Liver (tissue), 9 donors: ENCODE results near the gene TUT7. TPM values are rescaled to one million over a fixed set of nuclear protein-coding genes. Genes with fewer than 3 reads are reported as not detected.

Experiments
- DNase-seq: peaks from one replicate; pipeline ENCODE4 v3.0.0-alpha.2; 2017; ENCODE audit warnings: low spot score
- H3K27ac ChIP-seq, 2 donors: one replicate each; pipeline ENCODE4 v1.7.0; 2013; ENCODE audit warnings: inconsistent platforms in 2 of 2, low read length in 2 of 2, control low read depth in 1 of 2, low read depth in 1 of 2, mild to moderate bottlenecking in 1 of 2
- H3K27me3 ChIP-seq, 4 donors: one replicate each; pipeline versions ENCODE4 v1.6.1 to v1.7.0; 2013; ENCODE audit warnings: low read length in 3 of 4, inconsistent platforms in 1 of 4, mild to moderate bottlenecking in 1 of 4, moderate library complexity in 1 of 4; ENCODE audit not compliant: control insufficient read depth in 4 of 4, insufficient read depth in 4 of 4
- H3K36me3 ChIP-seq, 4 donors: one replicate each; pipeline versions ENCODE4 v1.6.1 to v1.7.0; 2013; ENCODE audit warnings: low read length in 3 of 4, mild to moderate bottlenecking in 3 of 4, low read depth in 1 of 4, moderate library complexity in 1 of 4; ENCODE audit not compliant: control insufficient read depth in 4 of 4, insufficient read depth in 3 of 4
- H3K4me1 ChIP-seq, 4 donors: one replicate each; pipeline versions ENCODE4 v1.6.1 to v1.7.0; 2013; ENCODE audit warnings: low read length in 3 of 4, mild to moderate bottlenecking in 3 of 4, moderate library complexity in 1 of 4; ENCODE audit not compliant: control insufficient read depth in 4 of 4, insufficient read depth in 4 of 4
- H3K4me3 ChIP-seq, 3 donors: one replicate each; pipeline versions ENCODE4 v1.6.1 to v1.7.0; 2013; ENCODE audit warnings: low read length in 3 of 3, control low read depth in 1 of 3, low read depth in 1 of 3, mild to moderate bottlenecking in 1 of 3
- H3K9ac ChIP-seq, 2 donors: one replicate each; pipeline ENCODE4 v1.7.0; 2013; ENCODE audit warnings: low read length in 2 of 2, mild to moderate bottlenecking in 2 of 2, moderate library complexity in 2 of 2, control low read depth in 1 of 2, low read depth in 1 of 2
- H3K9me3 ChIP-seq, 4 donors: one replicate each; pipeline versions ENCODE4 v1.6.1 to v1.7.0; 2013; ENCODE audit warnings: low read length in 3 of 4; ENCODE audit not compliant: control insufficient read depth in 4 of 4
- ATF3 ChIP-seq: IDR thresholded peaks from 2 replicates; pipeline ENCODE4 v1.6.1; 2016; ENCODE audit warnings: antibody characterized with exemption
- EGR1 ChIP-seq, 2 donors: IDR thresholded peaks; 2 replicates each; pipeline ENCODE4 v1.6.1; 2016 to 2018; ENCODE audit warnings: antibody characterized with exemption in 2 of 2, low read depth in 2 of 2
- FOXA2 ChIP-seq: IDR thresholded peaks from 2 replicates; pipeline ENCODE4 v1.6.1; 2016; ENCODE audit warnings: antibody characterized with exemption
- GABPA ChIP-seq, 2 donors: IDR thresholded peaks in 1 of 2; conservative IDR thresholded peaks in 1 of 2; 2 replicates each; pipeline ENCODE4 v1.6.1; 2016; ENCODE audit warnings: antibody characterized with exemption in 2 of 2, mild to moderate bottlenecking in 1 of 2, moderate library complexity in 1 of 2
- HNF4A ChIP-seq, 2 donors: conservative IDR thresholded peaks; 2 replicates each; pipeline ENCODE4 v1.6.1; 2016; ENCODE audit warnings: antibody characterized with exemption in 2 of 2, mild to moderate bottlenecking in 2 of 2
- HNF4G ChIP-seq: IDR thresholded peaks from 2 replicates; pipeline ENCODE4 v1.6.1; 2016; ENCODE audit warnings: antibody characterized with exemption
- JUND ChIP-seq, 2 donors: IDR thresholded peaks; 2 replicates each; pipeline ENCODE4 v1.6.1; 2016; ENCODE audit warnings: antibody characterized with exemption in 2 of 2
- MAX ChIP-seq: IDR thresholded peaks from 2 replicates; pipeline ENCODE4 v1.6.1; 2016; ENCODE audit warnings: antibody characterized with exemption
- NR2F2 ChIP-seq: IDR thresholded peaks from 2 replicates; pipeline ENCODE4 v1.6.1; 2016; ENCODE audit warnings: antibody characterized with exemption
- RAD21 ChIP-seq, 2 donors: IDR thresholded peaks; 2 replicates each; pipeline ENCODE4 v1.6.1; 2016; ENCODE audit warnings: antibody characterized with exemption in 2 of 2, mild to moderate bottlenecking in 2 of 2
- REST ChIP-seq: IDR thresholded peaks from 2 replicates; pipeline ENCODE4 v1.6.1; 2016; ENCODE audit warnings: antibody characterized with exemption, mild to moderate bottlenecking
- RXRA ChIP-seq, 2 donors: IDR thresholded peaks; 2 replicates each; pipeline ENCODE4 v1.6.1; 2017 to 2018; ENCODE audit warnings: antibody characterized with exemption in 2 of 2, mild to moderate bottlenecking in 1 of 2
- SP1 ChIP-seq: IDR thresholded peaks from 2 replicates; pipeline ENCODE4 v1.6.1; 2018; ENCODE audit warnings: antibody characterized with exemption, mild to moderate bottlenecking
- TAF1 ChIP-seq: conservative IDR thresholded peaks from 2 replicates; pipeline ENCODE4 v1.6.1; 2016; ENCODE audit warnings: antibody characterized with exemption, mild to moderate bottlenecking
- YY1 ChIP-seq: IDR thresholded peaks from 2 replicates; pipeline ENCODE4 v1.6.1; 2016; ENCODE audit warnings: antibody characterized with exemption, mild to moderate bottlenecking
- ZBTB33 ChIP-seq: IDR thresholded peaks from 2 replicates; pipeline ENCODE4 v1.6.1; 2016; ENCODE audit warnings: antibody characterized with exemption
- WGBS: extraction: QIAGEN DNeasy Blood & Tissue Kit; methylation state at CpG from one replicate; pipeline ENCODE4 v1.1.7; 2013; 5-methylcytosine and 5-hydroxymethylcytosine counted together
- polyA plus RNA-seq, 2 donors: library from polyadenylated mRNA; stranded (reverse) in 1 of 2; unstranded in 1 of 2; fragments of 200-250 nt in 1 of 2; fragments of >200 nt in 1 of 2; fragmentation: Nextera tagmentation in 1 of 2; extraction: Ambion mirVana in 1 of 2; gene quantifications; one replicate each; pipeline versions ENCODE4 v1.2.1 to v1.2.3, GENCODE V29; 2013 to 2015
- total RNA-seq, 2 donors: library from RNA; depleted of rRNA; stranded (reverse); fragments of >200 nt; gene quantifications; one replicate each; pipeline ENCODE4 v1.2.3, GENCODE V29; 2014
- donor health status: healthy.
- donor health status: healthy.
- donor health status: healthy.
- donor health status: healthy.
- donor health status: healthy.

TUT7 gene
- total and polyA plus RNA-seq, 4 donors: 10.7 to 34.6 (median 15.9) TPM

GRCh38 chr9:86252870-86253269 lies 101.3 kb downstream of the TUT7 start:
- H3K36me3 ChIP-seq: no peaks in the 10 kb centered on the region
- 93% methylated on average over 1 of the region's 1 CpG for WGBS
- H3K4me3 ChIP-seq: no peak overlapping the region
- no peaks in the 10 kb centered on the region for H3K27me3 ChIP-seq
- H3K4me1 ChIP-seq: no peaks in the 10 kb centered on the region
- no peak overlapping the region for H3K27ac ChIP-seq
- no peaks in the 10 kb centered on the region for H3K9me3 ChIP-seq
- H3K9ac ChIP-seq: no peak overlapping the region
- DNase-seq: no peak
- TF ChIP-seq EGR1 (IDR thresholded peaks at IDR 0.05; ENCODE audit: low read depth in 2 of 2): no peak
- TF ChIP-seq RXRA (IDR thresholded peaks at IDR 0.05): no peak
- no peak for TF ChIP-seq RAD21 (IDR thresholded peaks at IDR 0.05)
- TF ChIP-seq FOXA2: no peak
- no peak for TF ChIP-seq REST

GRCh38 chr9:86250123-86250522 lies 104.1 kb downstream of the TUT7 start:
- Histone ChIP-seq H3K9ac (no peak overlapping the region), H3K4me1 (peaks cover 0 to 2% (median 0%) of the 10 kb centered on the region in 4 donors), H3K27me3 (no peaks in the 10 kb centered on the region), H3K4me3 (no peak overlapping the region), H3K27ac (no peak overlapping the region), H3K36me3 (no peaks in the 10 kb centered on the region), H3K9me3 (no peaks in the 10 kb centered on the region)
- TF ChIP-seq FOXA2 (no peak), TAF1 (no peak), MAX (no peak), HNF4A (conservative IDR thresholded peaks at IDR 0.05) (no peak), NR2F2 (no peak), REST (no peak), EGR1 (IDR thresholded peaks at IDR 0.05; ENCODE audit: low read depth in 2 of 2) (no peak), RXRA (IDR thresholded peaks at IDR 0.05) (no peak), ZBTB33 (no peak), SP1 (no peak), ATF3 (no peak), GABPA (IDR thresholded peaks at IDR 0.05 in 1 of 2, conservative IDR thresholded peaks at IDR 0.05 in 1 of 2) (no peak), JUND (IDR thresholded peaks at IDR 0.05) (no peak), YY1 (no peak), HNF4G (no peak)
- no peak for DNase-seq
